ENCODE measurements around the gene PLA2G4B.

- TF ChIP-seq CTCF (IDR thresholded peaks at IDR 0.05; ENCODE audit: insufficient read depth, low read depth, low read length) (no peak), EZH2 (IDR thresholded peaks at IDR 0.05; ENCODE audit: insufficient read depth, low read length) (no peak)
These were observed 44.6 kb upstream of the PLA2G4B start for GRCh38 chr15:41794081-41794480.

Data from astrocyte (in vitro differentiated cells and primary cell).